ENCODE results near the gene RASA3. TPM values are rescaled to one million over a fixed set of nuclear protein-coding genes. Genes with fewer than 3 reads are reported as not detected.

RASA3 gene
- total and polyA plus RNA-seq, 2 donors (not counting 3 experiments of a cell fraction or from before 2014, with no cell fraction given), result 26.5 to 53.8 TPM

DNA sequence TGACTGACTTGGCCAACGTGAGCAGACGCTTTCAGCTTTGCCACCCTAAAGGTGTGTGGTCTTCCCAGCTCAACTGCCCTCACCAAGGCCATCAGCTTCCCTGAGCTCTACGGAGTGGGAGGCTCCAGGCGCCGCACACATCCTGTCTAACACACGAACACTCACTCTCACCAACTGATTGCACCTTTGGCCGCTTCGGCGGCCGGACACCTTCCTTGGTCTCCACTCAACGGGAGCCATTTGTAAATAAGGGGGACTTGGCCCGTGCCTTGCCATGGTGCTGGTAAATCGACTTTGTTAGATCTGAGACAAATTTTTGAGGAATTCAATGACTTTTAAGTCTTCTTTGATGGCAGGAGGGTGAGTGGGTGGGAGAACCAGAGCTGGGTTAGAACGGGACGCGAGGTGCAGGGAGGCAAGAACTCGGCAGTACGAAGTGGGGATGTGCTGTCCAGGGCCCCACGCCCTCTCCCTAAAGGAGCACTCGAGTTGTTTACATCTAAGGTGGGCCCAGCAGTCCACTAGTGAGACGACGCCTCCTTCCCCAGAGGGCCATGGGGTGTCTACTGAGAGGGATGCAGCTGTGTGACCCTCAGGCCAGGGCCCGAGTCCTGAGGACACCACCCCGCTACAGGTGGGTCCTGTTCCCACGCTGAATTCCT, 163.0 kb downstream of the RASA3 start:
- TF ChIP-seq GATA2 (IDR thresholded peaks at IDR 0.05; ENCODE audit: insufficient read depth, insufficient read length, low read depth, low read length), result no peak
- no peak for TF ChIP-seq FOS (IDR thresholded peaks at IDR 0.05; ENCODE audit: borderline replicate concordance, insufficient read depth, low read length)
- TF ChIP-seq MYC (IDR thresholded peaks at IDR 0.05; ENCODE audit: low read depth, low read length), result no peak
- no peak for TF ChIP-seq JUN (IDR thresholded peaks at IDR 0.05; ENCODE audit: borderline replicate concordance, insufficient read depth, insufficient read length, low read depth)
- TF ChIP-seq CTCF (IDR thresholded peaks at IDR 0.05; ENCODE audit: extremely low read depth in 1 of 2, insufficient read depth in 1 of 2, low read depth in 1 of 2, low read length in 2 of 2), result no peak
- TF ChIP-seq POLR2AphosphoS5 (IDR thresholded peaks at IDR 0.05; ENCODE audit: insufficient read depth, low read depth, low read length), result no peak
- no peak for TF ChIP-seq POLR2A (IDR thresholded peaks at IDR 0.05; ENCODE audit: low read depth, low read length)
- TF ChIP-seq EZH2 (IDR thresholded peaks at IDR 0.05; ENCODE audit: borderline replicate concordance, low read depth, low read length, severe bottlenecking), result no peak
- no peak for TF ChIP-seq MAX (IDR thresholded peaks at IDR 0.05; ENCODE audit: insufficient read depth, insufficient read length)
- Histone ChIP-seq H3K4me1 (ENCODE audit: control insufficient read depth, extremely low read depth, insufficient read depth, low read length) (no peaks in the 10 kb centered on the region), H4K20me1 (replicated peaks; ENCODE audit: control insufficient read depth, extremely low read depth, insufficient read depth, low read length) (no peaks in the 10 kb centered on the region), H3K4me2 (ENCODE audit: insufficient read depth, low read length) (no peak overlapping the region), H3K79me2 (ENCODE audit: control insufficient read depth, insufficient read depth, low read length) (no peaks in the 10 kb centered on the region), H3K4me3 (replicated peaks in 1 of 3; ENCODE audit: insufficient read depth in 1 of 3, low read depth in 1 of 3, low read length in 3 of 3) (no peak overlapping the region), H3K27me3 (ENCODE audit: control insufficient read depth in 2 of 2, insufficient read depth in 2 of 2, low read length in 2 of 2) (no peaks in the 10 kb centered on the region), H3K9me1 (replicated peaks; ENCODE audit: control insufficient read depth, extremely low read depth, insufficient read depth, low read length) (no peaks in the 10 kb centered on the region), H3K9me3 (replicated peaks; ENCODE audit: control insufficient read depth, insufficient read depth, low read length) (no peaks in the 10 kb centered on the region), H3K36me3 (ENCODE audit: control insufficient read depth in 2 of 2, extremely low read depth in 1 of 2, insufficient read depth in 2 of 2, low read length in 2 of 2) (peaks cover 0 to 8% of the 10 kb centered on the region in 2 experiments), H3K9ac (replicated peaks; ENCODE audit: extremely low read depth, insufficient read depth, low read length) (no peak overlapping the region), H3K27ac (ENCODE audit: insufficient read depth, low read depth, low read length) (no peak overlapping the region), H2AFZ (ENCODE audit: low read depth, low read length) (no peak overlapping the region)
- intact Hi-C loops (cut with micrococcal nuclease), result no loop called here
- dilution Hi-C loops (cut with MboI; ENCODE audit: extremely low pct_ligation_motif_present, low sequenced_read_pairs), result no loop called here
- FAIRE-seq (no peak), DNase-seq (ENCODE audit: low read depth, low spot score) (no peak)
- POLR2A ChIA-PET, result no interaction called here
- no TSS peak for BruUV-seq (replicated peaks)
- CTCF ChIA-PET, result no interaction called here

Measured in endothelial cell of umbilical vein (primary cell).